Ishikawa (cell line): ENCODE data around the gene ZNF350.

Source experiments
- CREB1 ChIP-seq: IDR thresholded peaks from 2 replicates; pipeline ENCODE4 v1.6.1; 2012; ENCODE audit warnings: low read depth
- EP300 ChIP-seq: IDR thresholded peaks from 2 replicates; pipeline ENCODE4 v1.6.1; 2012; ENCODE audit warnings: borderline replicate concordance
- RAD21 ChIP-seq: IDR thresholded peaks from 2 replicates; pipeline ENCODE4 v1.6.1; 2012; ENCODE audit warnings: low read depth
- TAF1 ChIP-seq: IDR thresholded peaks from 2 replicates; pipeline ENCODE4 v1.6.1; 2012; ENCODE audit warnings: low read depth, mild to moderate bottlenecking
- YY1 ChIP-seq: IDR thresholded peaks from 2 replicates; pipeline ENCODE4 v1.6.1; 2012; ENCODE audit warnings: low read depth
- TF ChIP-seq, protein P1 (sequence below): IDR thresholded peaks from 2 replicates; pipeline ENCODE4 v1.6.1; 2012
- TF ChIP-seq, protein P2 (sequence below): IDR thresholded peaks from 2 replicates; pipeline ENCODE4 v1.6.1; 2012; ENCODE audit warnings: low read depth, mild to moderate bottlenecking

- no peak for TF ChIP-seq YY1
- TF ChIP-seq, protein P1, sequence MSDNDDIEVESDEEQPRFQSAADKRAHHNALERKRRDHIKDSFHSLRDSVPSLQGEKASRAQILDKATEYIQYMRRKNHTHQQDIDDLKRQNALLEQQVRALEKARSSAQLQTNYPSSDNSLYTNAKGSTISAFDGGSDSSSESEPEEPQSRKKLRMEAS, result no peak
- TF ChIP-seq, protein P2, sequence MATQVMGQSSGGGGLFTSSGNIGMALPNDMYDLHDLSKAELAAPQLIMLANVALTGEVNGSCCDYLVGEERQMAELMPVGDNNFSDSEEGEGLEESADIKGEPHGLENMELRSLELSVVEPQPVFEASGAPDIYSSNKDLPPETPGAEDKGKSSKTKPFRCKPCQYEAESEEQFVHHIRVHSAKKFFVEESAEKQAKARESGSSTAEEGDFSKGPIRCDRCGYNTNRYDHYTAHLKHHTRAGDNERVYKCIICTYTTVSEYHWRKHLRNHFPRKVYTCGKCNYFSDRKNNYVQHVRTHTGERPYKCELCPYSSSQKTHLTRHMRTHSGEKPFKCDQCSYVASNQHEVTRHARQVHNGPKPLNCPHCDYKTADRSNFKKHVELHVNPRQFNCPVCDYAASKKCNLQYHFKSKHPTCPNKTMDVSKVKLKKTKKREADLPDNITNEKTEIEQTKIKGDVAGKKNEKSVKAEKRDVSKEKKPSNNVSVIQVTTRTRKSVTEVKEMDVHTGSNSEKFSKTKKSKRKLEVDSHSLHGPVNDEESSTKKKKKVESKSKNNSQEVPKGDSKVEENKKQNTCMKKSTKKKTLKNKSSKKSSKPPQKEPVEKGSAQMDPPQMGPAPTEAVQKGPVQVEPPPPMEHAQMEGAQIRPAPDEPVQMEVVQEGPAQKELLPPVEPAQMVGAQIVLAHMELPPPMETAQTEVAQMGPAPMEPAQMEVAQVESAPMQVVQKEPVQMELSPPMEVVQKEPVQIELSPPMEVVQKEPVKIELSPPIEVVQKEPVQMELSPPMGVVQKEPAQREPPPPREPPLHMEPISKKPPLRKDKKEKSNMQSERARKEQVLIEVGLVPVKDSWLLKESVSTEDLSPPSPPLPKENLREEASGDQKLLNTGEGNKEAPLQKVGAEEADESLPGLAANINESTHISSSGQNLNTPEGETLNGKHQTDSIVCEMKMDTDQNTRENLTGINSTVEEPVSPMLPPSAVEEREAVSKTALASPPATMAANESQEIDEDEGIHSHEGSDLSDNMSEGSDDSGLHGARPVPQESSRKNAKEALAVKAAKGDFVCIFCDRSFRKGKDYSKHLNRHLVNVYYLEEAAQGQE, result no peak
- TF ChIP-seq EP300, result no peak
- TF ChIP-seq TAF1, result no peak
- TF ChIP-seq RAD21, result no peak
- TF ChIP-seq CREB1, result no peak
Measured at GRCh38 chr19:51926426-51926783, 60.2 kb downstream of the ZNF350 start.
